Measurements from ENCODE around the gene TNXB. TPM values are rescaled to one million over a fixed set of nuclear protein-coding genes. Genes with fewer than 3 reads are reported as not detected.
"Not testable (repeated sequence)": the region's sequence is repeated elsewhere in the genome, so short reads cannot be mapped to it uniquely, and the experiment has no call there.

Gene TNXB
- total RNA-seq, 5 donors from 2014 or later (not counting 1 experiment from before 2014, with no cell fraction given): 8.0 to 20.9 (median 15.4) TPM

DNA sequence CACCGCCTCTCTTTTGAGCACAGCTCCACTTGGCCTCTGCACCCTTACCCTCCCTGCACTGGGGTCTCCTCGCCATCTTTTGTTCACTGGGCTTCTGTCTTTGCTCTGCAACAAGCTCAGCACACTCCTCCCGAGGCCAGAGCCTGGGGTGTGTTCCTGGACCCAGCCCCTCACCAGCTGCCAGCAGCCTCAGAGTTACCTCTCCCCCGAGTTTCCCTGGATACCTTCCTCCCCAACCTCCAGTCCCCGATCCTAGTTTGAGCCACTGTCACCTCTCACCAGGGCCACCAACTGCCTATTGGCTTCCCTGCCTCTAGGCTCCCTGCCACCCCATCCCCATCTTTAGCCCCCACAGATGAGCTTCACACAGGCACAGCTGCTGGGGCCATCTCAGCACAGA lies 58.6 kb downstream of the TNXB start:
- Histone ChIP-seq H3K27me3 (replicated peaks in 1 of 2; ENCODE audit: control insufficient read depth in 2 of 2, extremely low read depth in 1 of 2, insufficient read depth in 2 of 2, low read length in 1 of 2) (peaks cover 0 to 33% of the 10 kb centered on the region in 2 experiments), H3K27ac (ENCODE audit: low read length) (no peak overlapping the region), H3K4me3 (ENCODE audit: control insufficient read depth in 1 of 2, extremely low read depth in 1 of 2, low read length in 1 of 2) (no peak overlapping the region), H3K4me1 (ENCODE audit: control insufficient read depth in 1 of 2, extremely low read depth in 1 of 2, insufficient read depth in 2 of 2, low read length in 2 of 2) (peaks cover 0 to 9% of the 10 kb centered on the region in 2 experiments), H3K36me3 (ENCODE audit: control insufficient read depth in 2 of 2, extremely low read depth in 1 of 2, insufficient read depth in 1 of 2, low read length in 1 of 2) (no peaks in the 10 kb centered on the region), H3K9me3 (no peaks in the 10 kb centered on the region)
- H3K27me3 Mint-ChIP-seq: peaks cover 0 to 3% of the 10 kb centered on the region in 2 donors
- peaks cover 5 to 7% (median 6%) of the 10 kb centered on the region in 3 donors for H3K4me1 Mint-ChIP-seq
- H3K9me3 Mint-ChIP-seq: no peaks in the 10 kb centered on the region
- no peaks in the 10 kb centered on the region for H3K36me3 Mint-ChIP-seq
- CTCF ChIA-PET: no interaction called here
- ATAC-seq (replicated peaks in 1 of 4) (no peak), DNase-seq (no peak)
- POLR2A ChIA-PET: no interaction called here
- no peak overlapping the region for H3K4me3 Mint-ChIP-seq
- WGBS (ENCODE audit: insufficient coverage): 66% methylated on average over 4 of the region's 5 CpGs
- H3K27ac Mint-ChIP-seq: no peak overlapping the region

GRCh38 chr6:32049736-32050135 lies 59.4 kb downstream of the TNXB start:
- ATAC-seq (replicated peaks in 1 of 4); H3K27ac ChIP-seq (ENCODE audit: low read length); H3K4me3 ChIP-seq (ENCODE audit: control insufficient read depth in 1 of 2, extremely low read depth in 1 of 2, low read length in 1 of 2); POLR2A ChIA-PET; H3K9me3 Mint-ChIP-seq; H3K27ac Mint-ChIP-seq; H3K4me1 Mint-ChIP-seq; DNase-seq; H3K36me3 Mint-ChIP-seq; H3K9me3 ChIP-seq; H3K4me1 ChIP-seq (ENCODE audit: control insufficient read depth in 1 of 2, extremely low read depth in 1 of 2, insufficient read depth in 2 of 2, low read length in 2 of 2); H3K36me3 ChIP-seq (ENCODE audit: control insufficient read depth in 2 of 2, extremely low read depth in 1 of 2, insufficient read depth in 1 of 2, low read length in 1 of 2); CTCF ChIA-PET; H3K4me3 Mint-ChIP-seq; H3K27me3 Mint-ChIP-seq: not testable (repeated sequence)
- peaks cover 0 to 33% of the 10 kb centered on the region in 2 experiments for H3K27me3 ChIP-seq (replicated peaks in 1 of 2; ENCODE audit: control insufficient read depth in 2 of 2, extremely low read depth in 1 of 2, insufficient read depth in 2 of 2, low read length in 1 of 2)
- 85% methylated on average over 1 of the region's 11 CpGs for WGBS (ENCODE audit: insufficient coverage)

GRCh38 chr6:32049149-32049548 lies 60.0 kb downstream of the TNXB start:
- H3K4me3 Mint-ChIP-seq; CTCF ChIA-PET; POLR2A ChIA-PET; ATAC-seq (replicated peaks in 1 of 4); H3K4me1 Mint-ChIP-seq; H3K4me3 ChIP-seq (ENCODE audit: control insufficient read depth in 1 of 2, extremely low read depth in 1 of 2, low read length in 1 of 2); DNase-seq; H3K9me3 ChIP-seq; H3K9me3 Mint-ChIP-seq; H3K27me3 Mint-ChIP-seq; H3K27ac ChIP-seq (ENCODE audit: low read length); H3K4me1 ChIP-seq (ENCODE audit: control insufficient read depth in 1 of 2, extremely low read depth in 1 of 2, insufficient read depth in 2 of 2, low read length in 2 of 2); H3K36me3 Mint-ChIP-seq; H3K27ac Mint-ChIP-seq; H3K36me3 ChIP-seq (ENCODE audit: control insufficient read depth in 2 of 2, extremely low read depth in 1 of 2, insufficient read depth in 1 of 2, low read length in 1 of 2): not testable (repeated sequence)
- H3K27me3 ChIP-seq (replicated peaks in 1 of 2; ENCODE audit: control insufficient read depth in 2 of 2, extremely low read depth in 1 of 2, insufficient read depth in 2 of 2, low read length in 1 of 2): peaks cover 0 to 33% of the 10 kb centered on the region in 2 experiments
- 91% methylated on average over 9 of the region's 21 CpGs for WGBS (ENCODE audit: insufficient coverage)

- no peak overlapping the region for H3K4me3 ChIP-seq (ENCODE audit: control insufficient read depth in 1 of 2, extremely low read depth in 1 of 2, low read length in 1 of 2)
- ATAC-seq (replicated peaks in 1 of 4) (peak; percentile 68 to 79 (median 72)), DNase-seq (peak in 34 of 35 experiments; percentile 17 to 79 (median 52))
- peaks cover 0 to 29% of the 10 kb centered on the region in 2 experiments for H3K27me3 ChIP-seq (replicated peaks in 1 of 2; ENCODE audit: control insufficient read depth in 2 of 2, extremely low read depth in 1 of 2, insufficient read depth in 2 of 2, low read length in 1 of 2)
- H3K4me1 Mint-ChIP-seq: peaks cover 5 to 7% (median 6%) of the 10 kb centered on the region in 3 donors
- H3K36me3 ChIP-seq (ENCODE audit: control insufficient read depth in 2 of 2, extremely low read depth in 1 of 2, insufficient read depth in 1 of 2, low read length in 1 of 2): no peaks in the 10 kb centered on the region
- no peaks in the 10 kb centered on the region for H3K9me3 ChIP-seq
- no peak overlapping the region for H3K27ac ChIP-seq (ENCODE audit: low read length)
- peak overlapping the region in 1 of 2 donors; percentile 23 for H3K27ac Mint-ChIP-seq
- H3K27me3 Mint-ChIP-seq: peaks cover 0 to 2% of the 10 kb centered on the region in 2 donors
- H3K36me3 Mint-ChIP-seq: no peaks in the 10 kb centered on the region
- POLR2A ChIA-PET: no interaction called here
- H3K4me3 Mint-ChIP-seq: peak overlapping the region in 1 of 3 donors; percentile 37
- 51% methylated on average over 40 of the region's 42 CpGs for WGBS (ENCODE audit: insufficient coverage)
- CTCF ChIA-PET: interaction anchor here (0.6 to 0.7 kb wide), 2 partner anchors 88 to 333 kb away, joined by 3 to 4 read pairs; partner anchors contain the start of gene LY6G6D (in 1 of the 2)
- peaks cover 0 to 9% of the 10 kb centered on the region in 2 experiments for H3K4me1 ChIP-seq (ENCODE audit: control insufficient read depth in 1 of 2, extremely low read depth in 1 of 2, insufficient read depth in 2 of 2, low read length in 2 of 2)
- H3K9me3 Mint-ChIP-seq: no peaks in the 10 kb centered on the region
Measured at GRCh38 chr6:32047855-32048766, 61.0 kb downstream of the TNXB start.

DNA sequence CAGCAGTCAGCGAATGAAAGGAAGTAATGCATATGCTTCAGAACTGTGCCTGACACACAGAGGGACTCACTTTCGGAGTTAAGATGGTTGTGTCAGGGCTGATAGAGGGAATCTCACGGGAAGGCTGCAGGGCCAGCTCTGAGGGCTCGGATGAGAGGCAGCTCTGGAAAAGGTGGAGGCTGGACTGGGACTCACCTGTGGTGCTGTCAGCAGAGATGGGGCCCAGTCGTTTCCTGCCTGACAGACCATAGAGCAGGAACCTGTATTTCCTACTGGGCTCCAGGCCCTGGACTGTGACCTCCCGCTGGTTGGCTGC lies 61.6 kb downstream of the TNXB start:
- 73% methylated on average over 6 of the region's 6 CpGs for WGBS (ENCODE audit: insufficient coverage)
- Histone ChIP-seq H3K4me3 (ENCODE audit: control insufficient read depth in 1 of 2, extremely low read depth in 1 of 2, low read length in 1 of 2) (no peak overlapping the region), H3K27ac (ENCODE audit: low read length) (no peak overlapping the region), H3K9me3 (no peaks in the 10 kb centered on the region), H3K36me3 (ENCODE audit: control insufficient read depth in 2 of 2, extremely low read depth in 1 of 2, insufficient read depth in 1 of 2, low read length in 1 of 2) (no peaks in the 10 kb centered on the region), H3K27me3 (replicated peaks in 1 of 2; ENCODE audit: control insufficient read depth in 2 of 2, extremely low read depth in 1 of 2, insufficient read depth in 2 of 2, low read length in 1 of 2) (peaks cover 0 to 26% of the 10 kb centered on the region in 2 experiments), H3K4me1 (ENCODE audit: control insufficient read depth in 1 of 2, extremely low read depth in 1 of 2, insufficient read depth in 2 of 2, low read length in 2 of 2) (peaks cover 0 to 9% of the 10 kb centered on the region in 2 experiments)
- Mint-ChIP-seq H3K4me3 (peak overlapping the region in 1 of 3 donors; percentile 37), H3K4me1 (peaks cover 5 to 7% (median 6%) of the 10 kb centered on the region in 3 donors), H3K36me3 (no peaks in the 10 kb centered on the region), H3K27ac (no peak overlapping the region), H3K27me3 (peaks cover 0 to 2% of the 10 kb centered on the region in 2 donors), H3K9me3 (no peaks in the 10 kb centered on the region)
- CTCF ChIA-PET: interaction anchor here in 1 of 2 donors (0.7 kb wide), 1 partner anchor 87 kb away, joined by 3 read pairs; no protein-coding TSS in a partner anchor
- DNase-seq (no peak), ATAC-seq (replicated peaks in 1 of 4) (no peak)
- POLR2A ChIA-PET: no interaction called here

GRCh38 chr6:32047084-32047478 lies 62.1 kb downstream of the TNXB start:
- H3K27ac Mint-ChIP-seq: no peak overlapping the region

More at GRCh38 chr6:32047084-32047478, 62.1 kb downstream of the TNXB start:
- Mint-ChIP-seq H3K36me3 (no peaks in the 10 kb centered on the region), H3K9me3 (no peaks in the 10 kb centered on the region), H3K27me3 (peaks cover 0 to 2% of the 10 kb centered on the region in 2 donors), H3K4me3 (no peak overlapping the region), H3K4me1 (peaks cover 5 to 7% (median 6%) of the 10 kb centered on the region in 3 donors)
- CTCF ChIA-PET: no interaction called here
- Histone ChIP-seq H3K36me3 (ENCODE audit: control insufficient read depth in 2 of 2, extremely low read depth in 1 of 2, insufficient read depth in 1 of 2, low read length in 1 of 2) (no peaks in the 10 kb centered on the region), H3K9me3 (no peaks in the 10 kb centered on the region), H3K27ac (ENCODE audit: low read length) (no peak overlapping the region), H3K4me3 (ENCODE audit: control insufficient read depth in 1 of 2, extremely low read depth in 1 of 2, low read length in 1 of 2) (no peak overlapping the region), H3K4me1 (ENCODE audit: control insufficient read depth in 1 of 2, extremely low read depth in 1 of 2, insufficient read depth in 2 of 2, low read length in 2 of 2) (peaks cover 0 to 9% of the 10 kb centered on the region in 2 experiments), H3K27me3 (replicated peaks in 1 of 2; ENCODE audit: control insufficient read depth in 2 of 2, extremely low read depth in 1 of 2, insufficient read depth in 2 of 2, low read length in 1 of 2) (peaks cover 0 to 26% of the 10 kb centered on the region in 2 experiments)
- 95% methylated on average over 4 of the region's 11 CpGs for WGBS (ENCODE audit: insufficient coverage)
- no peak for ATAC-seq (replicated peaks in 1 of 4)
- POLR2A ChIA-PET: no interaction called here
- no peak for DNase-seq

Measured in T-cell (primary cell).